ENCODE measurements around the gene BEND5.

DNA sequence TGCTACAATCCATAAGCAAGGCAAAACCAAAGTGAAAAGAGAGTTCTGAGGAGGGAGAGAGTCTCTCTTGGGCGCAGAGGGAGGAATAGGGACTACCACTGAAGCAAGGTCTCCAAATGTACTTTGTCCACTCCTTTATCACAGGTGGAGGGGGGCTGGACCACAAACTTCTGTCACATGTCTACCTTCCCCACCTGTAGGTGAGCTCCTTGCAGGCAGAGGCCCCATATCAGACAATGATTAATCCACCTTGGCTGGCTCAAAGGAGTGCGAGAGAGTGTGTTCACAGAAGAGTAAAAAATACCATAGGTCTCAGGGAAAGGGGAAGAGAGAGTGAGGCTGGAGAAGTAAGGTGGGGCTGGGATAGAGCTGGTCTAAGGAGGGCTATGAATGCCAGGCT lies 4.5 kb downstream of the BEND5 start:
- TF ChIP-seq, protein P1, sequence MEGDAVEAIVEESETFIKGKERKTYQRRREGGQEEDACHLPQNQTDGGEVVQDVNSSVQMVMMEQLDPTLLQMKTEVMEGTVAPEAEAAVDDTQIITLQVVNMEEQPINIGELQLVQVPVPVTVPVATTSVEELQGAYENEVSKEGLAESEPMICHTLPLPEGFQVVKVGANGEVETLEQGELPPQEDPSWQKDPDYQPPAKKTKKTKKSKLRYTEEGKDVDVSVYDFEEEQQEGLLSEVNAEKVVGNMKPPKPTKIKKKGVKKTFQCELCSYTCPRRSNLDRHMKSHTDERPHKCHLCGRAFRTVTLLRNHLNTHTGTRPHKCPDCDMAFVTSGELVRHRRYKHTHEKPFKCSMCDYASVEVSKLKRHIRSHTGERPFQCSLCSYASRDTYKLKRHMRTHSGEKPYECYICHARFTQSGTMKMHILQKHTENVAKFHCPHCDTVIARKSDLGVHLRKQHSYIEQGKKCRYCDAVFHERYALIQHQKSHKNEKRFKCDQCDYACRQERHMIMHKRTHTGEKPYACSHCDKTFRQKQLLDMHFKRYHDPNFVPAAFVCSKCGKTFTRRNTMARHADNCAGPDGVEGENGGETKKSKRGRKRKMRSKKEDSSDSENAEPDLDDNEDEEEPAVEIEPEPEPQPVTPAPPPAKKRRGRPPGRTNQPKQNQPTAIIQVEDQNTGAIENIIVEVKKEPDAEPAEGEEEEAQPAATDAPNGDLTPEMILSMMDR (IDR thresholded peaks at IDR 0.05) = no peak
- TF ChIP-seq EZH2 (IDR thresholded peaks at IDR 0.05) (no peak), EZH2phosphoT487 (IDR thresholded peaks at IDR 0.05) (no peak)
